Fibroblast of the aortic adventitia (primary cell): ENCODE data around the gene DAG1. TPM values are rescaled to one million over a fixed set of nuclear protein-coding genes. Genes with fewer than 3 reads are reported as not detected.

Experiments used
- DNase-seq: peaks from one replicate; pipeline ENCODE4 v3.0.0-alpha.2; 2010; ENCODE audit warnings: low read depth
- H3K4me3 ChIP-seq: 2 replicates; pipeline ENCODE4 v1.5.1; 2011; ENCODE audit warnings: low read depth, mild to moderate bottlenecking, control low read depth, low read length, moderate library complexity
- total RNA-seq: library from RNA; depleted of rRNA; stranded (reverse); fragments of >200 nt; gene quantifications from 2 replicates; pipeline ENCODE4 v1.2.3, GENCODE V29; 2012; ENCODE audit warnings: low replicate concordance
- TF ChIP-seq, protein P1 (sequence below): IDR thresholded peaks from 2 replicates; pipeline ENCODE4 v1.5.1; 2011; ENCODE audit warnings: mild to moderate bottlenecking, low read length, control low read depth, inconsistent platforms; ENCODE audit not compliant: insufficient read depth

The DAG1 gene
- total RNA-seq, 1 donor = 63.4 TPM

DNA sequence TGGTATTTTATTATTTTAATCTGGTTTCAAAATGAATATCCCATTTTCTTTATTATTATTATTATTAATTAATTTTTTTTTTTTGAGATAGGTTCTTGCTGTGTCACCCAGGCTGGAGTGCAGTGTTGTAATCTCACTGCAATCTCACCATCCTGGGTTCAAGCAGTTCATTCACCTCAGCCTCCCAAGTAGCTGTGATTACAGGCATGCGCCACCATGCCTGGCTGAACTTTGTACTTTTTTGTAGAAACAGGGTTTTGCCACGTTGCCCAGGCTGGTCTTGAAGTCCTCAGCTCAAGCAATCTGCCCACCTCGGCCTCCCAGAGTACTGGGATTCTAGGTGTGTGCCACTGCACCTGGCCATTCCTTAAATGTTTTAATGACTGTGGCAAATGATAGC, 28.6 kb downstream of the DAG1 start:
- TF ChIP-seq, protein P1, sequence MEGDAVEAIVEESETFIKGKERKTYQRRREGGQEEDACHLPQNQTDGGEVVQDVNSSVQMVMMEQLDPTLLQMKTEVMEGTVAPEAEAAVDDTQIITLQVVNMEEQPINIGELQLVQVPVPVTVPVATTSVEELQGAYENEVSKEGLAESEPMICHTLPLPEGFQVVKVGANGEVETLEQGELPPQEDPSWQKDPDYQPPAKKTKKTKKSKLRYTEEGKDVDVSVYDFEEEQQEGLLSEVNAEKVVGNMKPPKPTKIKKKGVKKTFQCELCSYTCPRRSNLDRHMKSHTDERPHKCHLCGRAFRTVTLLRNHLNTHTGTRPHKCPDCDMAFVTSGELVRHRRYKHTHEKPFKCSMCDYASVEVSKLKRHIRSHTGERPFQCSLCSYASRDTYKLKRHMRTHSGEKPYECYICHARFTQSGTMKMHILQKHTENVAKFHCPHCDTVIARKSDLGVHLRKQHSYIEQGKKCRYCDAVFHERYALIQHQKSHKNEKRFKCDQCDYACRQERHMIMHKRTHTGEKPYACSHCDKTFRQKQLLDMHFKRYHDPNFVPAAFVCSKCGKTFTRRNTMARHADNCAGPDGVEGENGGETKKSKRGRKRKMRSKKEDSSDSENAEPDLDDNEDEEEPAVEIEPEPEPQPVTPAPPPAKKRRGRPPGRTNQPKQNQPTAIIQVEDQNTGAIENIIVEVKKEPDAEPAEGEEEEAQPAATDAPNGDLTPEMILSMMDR = no peak
- no peak overlapping the region for H3K4me3 ChIP-seq
- DNase-seq = no peak

DNA sequence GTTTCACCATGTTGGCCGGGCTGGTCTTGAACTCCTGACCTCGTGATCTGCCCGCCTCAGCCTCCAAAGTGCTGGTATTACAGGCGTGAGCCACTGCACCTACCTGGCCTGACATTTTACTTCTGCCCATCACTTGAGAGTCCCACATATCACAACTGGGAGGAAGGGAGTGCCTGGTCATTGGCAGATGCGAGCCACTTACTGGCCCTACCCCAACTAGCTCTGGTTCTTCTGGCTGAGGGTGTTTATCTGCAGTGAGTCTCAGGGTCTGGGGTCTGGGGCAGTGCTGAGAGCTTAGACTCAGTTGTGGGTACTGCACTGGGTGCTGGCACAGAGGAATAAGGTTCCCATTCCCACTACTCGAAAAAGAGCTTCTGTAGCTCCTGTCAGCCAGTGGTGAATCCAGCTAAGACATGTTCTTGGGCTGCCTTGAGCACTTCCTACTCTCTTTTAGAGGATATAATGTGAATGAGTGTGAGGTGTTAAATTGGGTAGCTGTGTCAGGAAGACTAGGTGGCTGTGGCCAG, 30.2 kb downstream of the DAG1 start:
- H3K4me3 ChIP-seq = no peak overlapping the region
- no peak for DNase-seq
- TF ChIP-seq, protein P1 = no peak

DNA sequence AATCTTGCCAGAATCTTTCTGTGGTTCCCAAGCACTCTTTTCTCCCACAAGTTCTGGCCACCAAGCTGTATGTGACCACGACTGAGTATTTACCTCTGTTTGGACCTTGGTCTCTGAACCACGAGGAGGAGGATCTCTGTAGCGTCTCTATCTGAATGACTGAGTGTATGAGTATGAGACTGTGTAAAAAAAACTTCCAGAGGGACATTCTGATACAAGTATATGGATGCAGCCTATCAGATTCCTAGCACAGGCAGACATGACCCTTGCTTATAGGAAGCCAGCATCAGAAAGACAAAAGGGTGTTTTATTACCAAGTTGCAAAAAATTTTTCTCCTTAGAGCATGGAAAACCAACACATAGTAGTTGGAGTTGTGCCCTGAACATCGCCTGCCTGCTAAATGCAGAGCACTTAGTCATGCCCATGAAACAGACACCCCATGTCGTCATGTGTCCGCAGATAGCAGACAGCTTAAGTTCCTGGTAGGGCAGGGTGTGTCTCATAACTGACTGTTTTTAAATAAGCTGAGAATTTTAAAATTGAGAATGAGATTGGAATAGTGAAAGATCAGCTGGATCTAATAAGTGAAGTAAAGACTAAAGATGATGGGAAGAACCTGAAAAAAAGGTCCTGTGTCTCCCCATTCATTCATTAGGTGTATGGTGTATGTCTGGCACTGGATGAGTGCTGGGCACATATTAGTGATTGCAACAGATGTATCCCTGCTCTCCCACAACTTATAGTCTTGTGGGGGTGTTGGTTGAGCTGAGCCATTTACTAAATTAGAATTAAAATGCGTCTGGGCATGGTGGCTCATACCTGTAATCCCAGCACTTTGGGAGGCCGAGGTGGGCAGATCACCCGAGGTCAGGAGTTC, 30.9 kb downstream of the DAG1 start:
- TF ChIP-seq, protein P1 = no peak
- H3K4me3 ChIP-seq = peak overlapping the region; percentile 19
- DNase-seq = peak; percentile 99

DNA sequence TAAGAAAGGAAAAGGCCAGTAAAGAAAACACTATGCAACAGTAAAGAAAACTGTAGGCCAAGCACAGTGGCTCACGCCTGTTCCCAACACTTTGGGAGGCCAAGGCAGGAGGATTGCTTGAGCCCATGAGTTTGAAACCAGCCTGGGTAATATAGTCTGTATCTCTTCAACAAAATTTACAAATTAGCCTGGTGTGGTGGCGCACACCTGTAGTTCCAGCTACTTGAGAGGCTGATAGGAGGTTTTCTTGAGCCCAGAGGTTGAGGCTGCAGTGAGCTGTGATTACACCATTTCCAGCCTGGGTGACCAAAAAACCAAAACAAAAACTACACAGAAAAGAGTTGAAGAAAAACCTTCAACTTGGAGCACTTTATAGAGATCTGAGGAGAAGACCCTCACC, 31.8 kb downstream of the DAG1 start:
- TF ChIP-seq, protein P1 = no peak
- no peak overlapping the region for H3K4me3 ChIP-seq
- no peak for DNase-seq

DNA sequence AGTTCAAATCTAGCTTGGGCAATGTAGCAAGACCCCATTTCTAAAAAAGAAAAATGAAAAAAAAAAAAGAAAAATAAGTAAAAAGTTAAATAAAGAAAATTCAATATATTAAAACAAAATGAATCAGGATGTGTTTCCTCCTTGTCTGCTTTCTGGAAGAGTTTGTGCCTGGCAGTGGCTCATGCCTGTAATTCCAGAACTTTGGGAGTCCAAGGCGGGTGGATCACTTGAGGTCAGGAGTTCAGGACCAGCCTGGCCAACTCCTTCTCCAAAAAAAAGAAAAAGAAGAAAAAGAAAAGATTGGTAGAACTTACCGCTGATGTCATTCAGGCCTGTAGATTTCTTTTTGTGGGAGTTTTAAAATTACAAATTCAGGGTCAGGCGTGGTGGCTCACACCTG, 36.8 kb downstream of the DAG1 start:
- no peak for DNase-seq
- TF ChIP-seq, protein P1 = no peak
- H3K4me3 ChIP-seq = no peak overlapping the region

DNA sequence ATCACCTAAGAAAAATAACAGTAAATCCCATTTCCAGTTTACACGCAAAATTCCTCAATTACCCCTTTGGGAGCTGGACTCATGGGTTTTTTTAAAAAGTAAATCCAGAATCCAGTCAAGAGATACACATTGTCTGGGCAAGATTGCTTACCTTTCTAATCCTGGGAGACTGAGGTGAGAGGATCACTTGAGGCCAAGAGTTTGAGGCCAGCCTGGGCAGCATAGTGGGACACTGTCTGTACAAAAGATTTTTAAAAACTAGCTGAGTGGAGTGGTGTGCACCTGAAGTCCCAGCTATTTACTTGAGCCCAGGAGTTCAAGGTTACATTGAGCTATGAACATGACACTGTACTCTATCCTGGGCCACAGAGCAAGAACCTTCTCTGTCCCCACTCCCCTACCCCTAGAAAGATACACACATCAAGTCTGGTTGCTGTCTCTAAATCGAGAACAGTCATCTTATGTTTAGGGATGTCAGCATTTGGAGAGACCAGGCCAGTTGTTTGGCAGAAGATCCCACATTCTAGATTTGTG, 39.0 kb downstream of the DAG1 start:
- no peak for DNase-seq
- no peak overlapping the region for H3K4me3 ChIP-seq
- TF ChIP-seq, protein P1 = no peak
